GM12878 (cell line): ENCODE results near the gene GPC6. TPM values are rescaled to one million over a fixed set of nuclear protein-coding genes. Genes with fewer than 3 reads are reported as not detected.
A peak's percentile ranks its signal among the peaks of the same experiment; 100 is the strongest.

ENCODE experiments used
- ATAC-seq: fragments of 200-7000 bp; cut with Tn5 transposase; 3 replicates; pipeline ENCODE4 v1.9.1; 2020; ENCODE audit warnings: mild to moderate bottlenecking, moderate library complexity
- BruUV-seq: library from RNA; stranded (reverse); fragments of 400-500 nt; replicated peaks from 2 replicates; lab custom pipeline; 2021; lab: Mats Ljungman, UMichigan
- CTCF ChIA-PET: fragments of 300-600 bp; sonication (Branson Sonifier 250); formaldehyde crosslinking; extraction: SDS; loops from one replicate; lab custom pipeline; 2021; ENCODE audit warnings: inconsistent platforms; lab: Yijun Ruan, JAX
- POLR2A ChIA-PET: fragments of 350-600 bp; formaldehyde crosslinking; extraction: SDS; loops from one replicate; lab custom pipeline; 2021; ENCODE audit warnings: inconsistent platforms; lab: Charles Lee
- RAD21 ChIA-PET: fragments of 300-600 bp; sonication (Branson Sonifier 250); formaldehyde crosslinking; loops from one replicate; lab custom pipeline; 2023; ENCODE audit warnings: antibody characterized with exemption; ENCODE audit not compliant: unreplicated experiment; lab: Charles Lee
- SMC1A ChIA-PET: fragments of 300-600 bp; sonication (Branson Sonifier 250); formaldehyde crosslinking; loops from one replicate; lab custom pipeline; 2023; ENCODE audit not compliant: unreplicated experiment, uncharacterized antibody; lab: Charles Lee
- DNase-seq: peaks from one replicate; pipeline ENCODE4 v3.0.0-alpha.2; 2011; ENCODE audit warnings: low read depth, low spot score
- FAIRE-seq: peaks from 3 replicates; lab custom pipeline; 2011; peaks lifted over from hg19 to GRCh38; lab: Jason Lieb, UNC
- H2AFZ ChIP-seq: 2 replicates; pipeline ENCODE4 v1.6.0; 2011; ENCODE audit warnings: low read depth, low read length, control low read depth; ENCODE audit not compliant: control insufficient read depth
- H3K27ac ChIP-seq: 2 replicates; pipeline ENCODE4 v1.5.1; 2011; ENCODE audit warnings: control low read depth; ENCODE audit not compliant: control insufficient read depth, insufficient read depth
- H3K27me3 ChIP-seq, 2 experiments: replicated peaks in 1 of 2; 2 replicates each; pipeline versions ENCODE4 v1.6.0 to v1.6.1; 2011; ENCODE audit warnings: low read length in 1 of 2; ENCODE audit not compliant: control insufficient read depth in 2 of 2, insufficient read depth in 2 of 2
- H3K36me3 ChIP-seq, 2 experiments: 2 replicates each; pipeline ENCODE4 v1.5.1; 2011; ENCODE audit warnings: low read length in 1 of 2; ENCODE audit not compliant: control insufficient read depth in 2 of 2, insufficient read depth in 2 of 2
- H3K4me1 ChIP-seq: 2 replicates; pipeline ENCODE4 v1.6.1; 2011; ENCODE audit warnings: mild to moderate bottlenecking, low read length, moderate library complexity, mixed read lengths; ENCODE audit not compliant: control insufficient read depth, insufficient read depth
- H3K4me2 ChIP-seq: 2 replicates; pipeline ENCODE4 v1.6.0; 2011; ENCODE audit warnings: control low read depth; ENCODE audit not compliant: control insufficient read depth, insufficient read depth
- H3K4me3 ChIP-seq: fragments of 200-600 bp; sonication (generic); 2 replicates; pipeline ENCODE4 v1.5.1; 2016
- H3K79me2 ChIP-seq: 2 replicates; pipeline ENCODE4 v1.6.0; 2011; ENCODE audit warnings: low read length; ENCODE audit not compliant: control insufficient read depth, insufficient read depth
- H3K9ac ChIP-seq: 2 replicates; pipeline ENCODE4 v1.8.0; 2011; ENCODE audit warnings: low read length, control low read depth, mixed read lengths; ENCODE audit not compliant: control insufficient read depth, insufficient read depth
- H3K9me3 ChIP-seq: replicated peaks from 3 replicates; pipeline ENCODE4 v1.5.1; 2011; ENCODE audit warnings: mild to moderate bottlenecking, low read length; ENCODE audit not compliant: control insufficient read depth, insufficient read depth
- H4K20me1 ChIP-seq: 2 replicates; pipeline ENCODE4 v1.6.0; 2011; ENCODE audit not compliant: control insufficient read depth, insufficient read depth
- EED ChIP-seq: sonication (generic); IDR thresholded peaks from 2 replicates; pipeline ENCODE4 v1.6.1; 2016; ENCODE audit warnings: antibody characterized with exemption, low read depth
- EP300 ChIP-seq, 2 experiments: fragments of 150-350 bp in 1 of 2; IDR thresholded peaks; 2 replicates each; pipeline ENCODE4 v1.6.1; 2011 to 2012; ENCODE audit warnings: low read depth in 2 of 2, low read length in 2 of 2, borderline replicate concordance in 1 of 2, improper control_type of control experiment in 1 of 2, inconsistent platforms in 1 of 2; ENCODE audit not compliant: control insufficient read depth in 1 of 2
- GABPA ChIP-seq: IDR thresholded peaks from 2 replicates; pipeline ENCODE4 v1.6.1; 2014; ENCODE audit warnings: antibody characterized with exemption, low read depth, mild to moderate bottlenecking, inconsistent platforms
- RAD21 ChIP-seq: IDR thresholded peaks from 2 replicates; pipeline ENCODE4 v1.6.1; 2011; ENCODE audit warnings: mild to moderate bottlenecking, low read depth, low read length, moderate library complexity; ENCODE audit not compliant: insufficient read depth
- SMC3 ChIP-seq: IDR thresholded peaks from 2 replicates; pipeline ENCODE4 v1.6.1; 2011; ENCODE audit warnings: low read length, improper control_type of control experiment, borderline replicate concordance
- STAT1 ChIP-seq: fragments of 450-650 bp; conservative IDR thresholded peaks from 2 replicates; pipeline ENCODE4 v1.6.1; 2014; ENCODE audit warnings: antibody characterized with exemption, mild to moderate bottlenecking
- WGBS: methylation state at CpG from one replicate; pipeline ENCODE4 v1.1.6; 2016; ENCODE audit warnings: low lambda C conversion rate; ENCODE audit not compliant: insufficient replicate concordance, insufficient coverage; ENCODE audit errors: missing lambda C conversion rate; 5-methylcytosine and 5-hydroxymethylcytosine counted together
- in situ Hi-C: fragments of 300-500 bp; cut with MboI; formaldehyde crosslinking; loops from 9 replicates; pipeline ENCODE4 v1.14.3; 2018; ENCODE audit warnings: mixed read lengths
- intact Hi-C: fragments of 100-400 bp; cut with micrococcal nuclease; formaldehyde crosslinking; loops from one replicate; pipeline ENCODE4 v1.14.2; 2022; ENCODE audit not compliant: unreplicated experiment
- polyA plus RNA-seq, 11 experiments: library from polyadenylated mRNA; depleted of rRNA in 4 of 11; unstranded in 6 of 11; stranded (reverse) in 5 of 11; fragments of >200 nt; fragmentation: Nextera tagmentation in 4 of 11; fragmentation: Illumina TruSeq in 1 of 11; extraction: Ambion mirVana in 4 of 11; extraction: Trizol in 1 of 11; gene quantifications; 1 replicate in 1 of 11; 2 replicates in 10 of 11; pipeline versions ENCODE4 v1.2.1 to v1.2.3, GENCODE V29; 2011 to 2016; ENCODE audit warnings: inconsistent platforms in 2 of 11, missing spikeins in 2 of 11, low read depth in 1 of 11
- total RNA-seq, 4 experiments: library from RNA; depleted of rRNA in 3 of 4; stranded (reverse); fragments of >200 nt in 3 of 4; fragmentation: Illumina TruSeq in 1 of 4; extraction: Trizol in 1 of 4; gene quantifications; 2 replicates each; pipeline versions ENCODE4 v1.2.1 to v1.2.3, GENCODE V29; 2013 to 2021
- TF ChIP-seq, protein P1 (sequence below): IDR thresholded peaks from 2 replicates; pipeline ENCODE4 v1.6.1; 2012; ENCODE audit warnings: mild to moderate bottlenecking, low read depth, low read length
- TF ChIP-seq, protein P2 (sequence below): fragments of 450-650 bp; IDR thresholded peaks from 2 replicates; pipeline ENCODE4 v1.6.1; 2017; ENCODE audit warnings: low read depth, mild to moderate bottlenecking, moderate library complexity

Gene GPC6
- total and polyA plus RNA-seq, 10 of the 15 experiments (the other 5 are each of a cell fraction or from before 2014, with no cell fraction given): 0.03 to 0.04 (median 0.03) TPM; not detected in 7

DNA sequence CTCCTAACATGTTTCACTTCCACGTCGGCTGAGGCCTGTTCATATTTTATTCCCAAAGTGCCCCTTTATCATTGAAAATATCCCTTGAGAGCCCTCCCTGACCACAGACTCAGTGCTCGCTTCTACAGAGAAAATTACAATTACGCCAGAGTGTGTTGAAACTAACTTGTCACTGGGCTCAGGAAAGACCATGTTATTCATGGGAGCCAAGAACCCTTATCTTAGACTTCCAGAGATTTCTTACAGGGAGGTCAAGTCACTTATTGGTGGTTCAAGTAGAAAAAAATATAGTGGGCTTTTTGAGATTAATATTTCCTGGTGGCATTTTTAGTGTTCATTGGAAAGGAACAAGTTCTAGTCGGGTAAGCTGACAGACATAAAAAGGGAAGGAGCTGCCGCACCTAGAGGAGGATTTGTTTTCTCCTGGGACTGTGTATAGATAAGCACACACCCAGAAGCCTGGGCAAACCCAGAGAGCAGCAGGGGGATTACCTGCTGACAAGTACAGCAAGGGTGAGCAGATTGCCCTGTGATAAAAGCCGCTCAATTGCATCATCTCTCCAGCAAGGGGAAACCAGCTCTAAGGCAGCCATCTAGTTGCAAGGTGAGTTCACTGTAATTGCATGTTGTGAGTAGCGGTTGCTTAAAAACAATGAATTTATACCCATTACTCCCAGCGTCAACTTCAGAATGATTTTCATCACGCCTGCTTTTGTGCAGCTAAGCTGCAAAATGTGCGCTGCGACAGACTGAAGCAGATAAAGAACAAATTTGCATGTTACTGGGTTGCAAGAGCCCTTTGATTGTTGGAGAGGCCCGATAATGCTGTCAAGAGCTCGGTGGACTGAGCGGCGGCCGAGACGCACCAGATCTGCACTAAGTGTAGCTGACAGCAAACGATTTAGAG, 1206.7 kb downstream of the GPC6 start (continued):
- TF ChIP-seq, protein P1, sequence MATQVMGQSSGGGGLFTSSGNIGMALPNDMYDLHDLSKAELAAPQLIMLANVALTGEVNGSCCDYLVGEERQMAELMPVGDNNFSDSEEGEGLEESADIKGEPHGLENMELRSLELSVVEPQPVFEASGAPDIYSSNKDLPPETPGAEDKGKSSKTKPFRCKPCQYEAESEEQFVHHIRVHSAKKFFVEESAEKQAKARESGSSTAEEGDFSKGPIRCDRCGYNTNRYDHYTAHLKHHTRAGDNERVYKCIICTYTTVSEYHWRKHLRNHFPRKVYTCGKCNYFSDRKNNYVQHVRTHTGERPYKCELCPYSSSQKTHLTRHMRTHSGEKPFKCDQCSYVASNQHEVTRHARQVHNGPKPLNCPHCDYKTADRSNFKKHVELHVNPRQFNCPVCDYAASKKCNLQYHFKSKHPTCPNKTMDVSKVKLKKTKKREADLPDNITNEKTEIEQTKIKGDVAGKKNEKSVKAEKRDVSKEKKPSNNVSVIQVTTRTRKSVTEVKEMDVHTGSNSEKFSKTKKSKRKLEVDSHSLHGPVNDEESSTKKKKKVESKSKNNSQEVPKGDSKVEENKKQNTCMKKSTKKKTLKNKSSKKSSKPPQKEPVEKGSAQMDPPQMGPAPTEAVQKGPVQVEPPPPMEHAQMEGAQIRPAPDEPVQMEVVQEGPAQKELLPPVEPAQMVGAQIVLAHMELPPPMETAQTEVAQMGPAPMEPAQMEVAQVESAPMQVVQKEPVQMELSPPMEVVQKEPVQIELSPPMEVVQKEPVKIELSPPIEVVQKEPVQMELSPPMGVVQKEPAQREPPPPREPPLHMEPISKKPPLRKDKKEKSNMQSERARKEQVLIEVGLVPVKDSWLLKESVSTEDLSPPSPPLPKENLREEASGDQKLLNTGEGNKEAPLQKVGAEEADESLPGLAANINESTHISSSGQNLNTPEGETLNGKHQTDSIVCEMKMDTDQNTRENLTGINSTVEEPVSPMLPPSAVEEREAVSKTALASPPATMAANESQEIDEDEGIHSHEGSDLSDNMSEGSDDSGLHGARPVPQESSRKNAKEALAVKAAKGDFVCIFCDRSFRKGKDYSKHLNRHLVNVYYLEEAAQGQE: no peak
- TF ChIP-seq EP300 (IDR thresholded peaks at IDR 0.05; ENCODE audit: borderline replicate concordance in 1 of 2, control insufficient read depth in 1 of 2, low read depth in 2 of 2, low read length in 2 of 2): no peak

DNA sequence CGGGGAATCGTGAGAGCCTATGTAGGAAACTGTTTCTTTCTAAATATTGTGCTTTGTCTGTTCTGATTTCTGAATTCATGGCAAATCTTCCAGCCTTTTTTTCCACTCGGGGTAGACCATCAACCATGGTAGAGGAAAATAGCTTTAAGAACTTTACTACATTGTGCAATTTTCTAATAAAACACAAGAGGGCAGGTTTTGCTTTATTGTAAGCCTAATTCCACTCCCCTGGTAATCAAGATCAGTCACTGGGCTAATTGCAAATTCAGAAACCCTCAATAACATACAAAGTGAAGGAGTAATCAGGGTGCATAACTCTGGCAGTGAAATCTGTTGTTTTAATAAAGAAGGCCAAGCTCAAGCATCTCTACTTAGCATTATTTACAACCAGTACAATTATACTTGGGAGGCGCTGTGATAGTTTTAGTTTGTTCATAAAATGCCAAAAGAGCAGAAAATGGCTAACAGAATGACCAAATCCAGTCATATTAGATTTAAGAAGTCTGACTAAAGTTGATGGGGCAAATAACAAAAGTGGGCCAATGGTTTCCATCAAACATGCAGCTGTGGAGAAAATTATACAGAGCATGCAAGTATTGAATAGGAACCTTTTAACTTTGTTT, 1209.1 kb downstream of the GPC6 start:
- ChIA-PET CTCF (interaction anchor here (0.7 to 11.7 kb wide), 15 partner anchors 10 to 969 kb away, joined by 3 to 288 read pairs (median 5); no protein-coding TSS in a partner anchor), POLR2A (interaction anchor here (1.6 kb wide), 1 partner anchor 182 kb away, joined by 9 read pairs; no protein-coding TSS in a partner anchor), RAD21 (interaction anchor here (0.6 to 6.5 kb wide), 8 partner anchors 20 to 969 kb away, joined by 3 to 111 read pairs (median 4); no protein-coding TSS in a partner anchor), SMC1A (interaction anchor here (0.7 to 7.7 kb wide), 6 partner anchors 11 to 182 kb away, joined by 3 to 153 read pairs (median 4); partner anchors contain the start of gene TGDS)
- H3K9ac ChIP-seq: no peak overlapping the region
- H3K27me3 ChIP-seq: no peaks in the 10 kb centered on the region; a peak in 1 of 4 replicates
- no peak overlapping the region for H2AFZ ChIP-seq
- BruUV-seq: no TSS peak
- H3K27ac ChIP-seq: no peak overlapping the region
- H3K4me1 ChIP-seq: no peaks in the 10 kb centered on the region
- ATAC-seq: peak; percentile 83
- DNase-seq: no peak
- no peaks in the 10 kb centered on the region for H3K9me3 ChIP-seq
- WGBS: 21% methylated on average over 4 of the region's 4 CpGs
- H4K20me1 ChIP-seq: no peaks in the 10 kb centered on the region
- H3K4me3 ChIP-seq: no peak overlapping the region
- no peaks in the 10 kb centered on the region for H3K36me3 ChIP-seq
- no peak overlapping the region for H3K4me2 ChIP-seq
- intact Hi-C loops: loop anchor here (1.0 kb wide), 1 partner anchor 182 kb away; no protein-coding TSS in a partner anchor
- H3K79me2 ChIP-seq: no peaks in the 10 kb centered on the region
- no peak for FAIRE-seq
- in situ Hi-C loops: loop anchor here (5.0 to 25.0 kb wide), 2 partner anchors 177 to 977 kb away; no protein-coding TSS in a partner anchor
- TF ChIP-seq, protein P2, sequence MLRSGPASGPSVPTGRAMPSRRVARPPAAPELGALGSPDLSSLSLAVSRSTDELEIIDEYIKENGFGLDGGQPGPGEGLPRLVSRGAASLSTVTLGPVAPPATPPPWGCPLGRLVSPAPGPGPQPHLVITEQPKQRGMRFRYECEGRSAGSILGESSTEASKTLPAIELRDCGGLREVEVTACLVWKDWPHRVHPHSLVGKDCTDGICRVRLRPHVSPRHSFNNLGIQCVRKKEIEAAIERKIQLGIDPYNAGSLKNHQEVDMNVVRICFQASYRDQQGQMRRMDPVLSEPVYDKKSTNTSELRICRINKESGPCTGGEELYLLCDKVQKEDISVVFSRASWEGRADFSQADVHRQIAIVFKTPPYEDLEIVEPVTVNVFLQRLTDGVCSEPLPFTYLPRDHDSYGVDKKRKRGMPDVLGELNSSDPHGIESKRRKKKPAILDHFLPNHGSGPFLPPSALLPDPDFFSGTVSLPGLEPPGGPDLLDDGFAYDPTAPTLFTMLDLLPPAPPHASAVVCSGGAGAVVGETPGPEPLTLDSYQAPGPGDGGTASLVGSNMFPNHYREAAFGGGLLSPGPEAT: no peak
- TF ChIP-seq EED: no peak
- TF ChIP-seq GABPA: no peak
- TF ChIP-seq STAT1: no peak
- TF ChIP-seq SMC3: peak; percentile 68; the same call in 1 of the 2 replicates
- TF ChIP-seq RAD21: peak; percentile 79
